Common myeloid progenitor, CD34-positive (primary cell): ENCODE results near the gene PKHD1.

Source experiments
- CTCF ChIA-PET: fragments of 350-600 bp; sonication (Branson Sonifier 250); formaldehyde crosslinking; loops from one replicate; lab custom pipeline; 2021; ENCODE audit warnings: antibody characterized with exemption; lab: Charles Lee
- POLR2A ChIA-PET: fragments of 350-600 bp; sonication (Branson Sonifier 250); formaldehyde crosslinking; loops from one replicate; lab custom pipeline; 2021; ENCODE audit warnings: antibody characterized with exemption; lab: Charles Lee
- DNase-seq, 3 donors: peaks; one replicate each; pipeline versions ENCODE4 v3.0.0 to v3.0.0-alpha.2; 2013
- H3K27ac ChIP-seq, 2 experiments: 1 replicate in 1 of 2; 2 replicates in 1 of 2; pipeline ENCODE4 v1.7.0; 2013; ENCODE audit warnings: inconsistent platforms in 2 of 2, low read length in 2 of 2, mild to moderate bottlenecking in 2 of 2, low read depth in 1 of 2, moderate library complexity in 1 of 2; ENCODE audit not compliant: severe bottlenecking in 2 of 2, insufficient read depth in 1 of 2, poor library complexity in 1 of 2
- H3K27me3 ChIP-seq, 5 experiments: replicated peaks in 2 of 5; 1 replicate in 3 of 5; 2 replicates in 2 of 5; pipeline versions ENCODE4 v1.6.1 to v1.7.0; 2013; ENCODE audit warnings: low read length in 4 of 5, mild to moderate bottlenecking in 2 of 5, moderate library complexity in 2 of 5, inconsistent platforms in 1 of 5; ENCODE audit not compliant: insufficient read depth in 5 of 5, control insufficient read depth in 4 of 5
- H3K36me3 ChIP-seq, 4 experiments: 1 replicate in 2 of 4; 2 replicates in 2 of 4; pipeline versions ENCODE4 v1.6.1 to v1.7.0; 2013; ENCODE audit warnings: low read length in 3 of 4, control low read depth in 1 of 4, mild to moderate bottlenecking in 1 of 4; ENCODE audit not compliant: control insufficient read depth in 4 of 4, insufficient read depth in 4 of 4
- H3K4me1 ChIP-seq, 4 experiments: 1 replicate in 3 of 4; 2 replicates in 1 of 4; pipeline versions ENCODE4 v1.6.1 to v1.7.1; 2013; ENCODE audit warnings: low read length in 3 of 4, mild to moderate bottlenecking in 3 of 4, control low read depth in 1 of 4, inconsistent platforms in 1 of 4, moderate library complexity in 1 of 4; ENCODE audit not compliant: control insufficient read depth in 4 of 4, insufficient read depth in 4 of 4; ENCODE audit errors: control extremely low read depth in 1 of 4
- H3K4me3 ChIP-seq, 7 experiments: 1 replicate in 4 of 7; 2 replicates in 3 of 7; pipeline versions ENCODE4 v1.5.1 to v1.7.0; 2013; ENCODE audit warnings: mild to moderate bottlenecking in 7 of 7, low read length in 6 of 7, moderate library complexity in 6 of 7, inconsistent platforms in 2 of 7, low read depth in 2 of 7, control low read depth in 1 of 7; ENCODE audit not compliant: insufficient read depth in 4 of 7, control insufficient read depth in 1 of 7; ENCODE audit errors: extremely low read depth in 1 of 7
- H3K9me3 ChIP-seq, 5 experiments: 1 replicate in 4 of 5; 2 replicates in 1 of 5; pipeline versions ENCODE4 v1.6.1 to v1.7.1; 2013; ENCODE audit warnings: low read length in 4 of 5, mild to moderate bottlenecking in 2 of 5, inconsistent platforms in 1 of 5, low read depth in 1 of 5, moderate library complexity in 1 of 5; ENCODE audit not compliant: control insufficient read depth in 4 of 5, insufficient read depth in 2 of 5; ENCODE audit errors: control extremely low read depth in 1 of 5
- WGBS: methylation state at CpG from one replicate; pipeline ENCODE4 v1.1.5; 2013; ENCODE audit not compliant: insufficient coverage; 5-methylcytosine and 5-hydroxymethylcytosine counted together

Gene PKHD1

GRCh38 chr6:51842061-51842803, 245.2 kb downstream of the PKHD1 start:
- no peaks in the 10 kb centered on the region for H3K9me3 ChIP-seq
- CTCF ChIA-PET: no interaction called here

GRCh38 chr6:51841626-51842025, 245.8 kb downstream of the PKHD1 start:
- H3K27ac ChIP-seq: no peak overlapping the region
- DNase-seq: no peak
- no peaks in the 10 kb centered on the region for H3K9me3 ChIP-seq
- 100% methylated on average over 2 of the region's 2 CpGs for WGBS
- no peaks in the 10 kb centered on the region for H3K4me1 ChIP-seq
- H3K27me3 ChIP-seq: peaks cover 0 to 12% (median 3%) of the 10 kb centered on the region in 5 experiments
- H3K36me3 ChIP-seq: no peaks in the 10 kb centered on the region
- CTCF ChIA-PET: no interaction called here
- POLR2A ChIA-PET: no interaction called here
- H3K4me3 ChIP-seq: no peak overlapping the region

More at GRCh38 chr6:51842061-51842803, 245.2 kb downstream of the PKHD1 start:
- POLR2A ChIA-PET: no interaction called here
- 92% methylated on average over 6 of the region's 11 CpGs for WGBS
- Histone ChIP-seq H3K36me3 (no peaks in the 10 kb centered on the region), H3K27ac (no peak overlapping the region), H3K4me3 (no peak overlapping the region), H3K27me3 (peaks cover 0 to 12% (median 3%) of the 10 kb centered on the region in 5 experiments), H3K4me1 (no peaks in the 10 kb centered on the region)
- DNase-seq: no peak

DNA sequence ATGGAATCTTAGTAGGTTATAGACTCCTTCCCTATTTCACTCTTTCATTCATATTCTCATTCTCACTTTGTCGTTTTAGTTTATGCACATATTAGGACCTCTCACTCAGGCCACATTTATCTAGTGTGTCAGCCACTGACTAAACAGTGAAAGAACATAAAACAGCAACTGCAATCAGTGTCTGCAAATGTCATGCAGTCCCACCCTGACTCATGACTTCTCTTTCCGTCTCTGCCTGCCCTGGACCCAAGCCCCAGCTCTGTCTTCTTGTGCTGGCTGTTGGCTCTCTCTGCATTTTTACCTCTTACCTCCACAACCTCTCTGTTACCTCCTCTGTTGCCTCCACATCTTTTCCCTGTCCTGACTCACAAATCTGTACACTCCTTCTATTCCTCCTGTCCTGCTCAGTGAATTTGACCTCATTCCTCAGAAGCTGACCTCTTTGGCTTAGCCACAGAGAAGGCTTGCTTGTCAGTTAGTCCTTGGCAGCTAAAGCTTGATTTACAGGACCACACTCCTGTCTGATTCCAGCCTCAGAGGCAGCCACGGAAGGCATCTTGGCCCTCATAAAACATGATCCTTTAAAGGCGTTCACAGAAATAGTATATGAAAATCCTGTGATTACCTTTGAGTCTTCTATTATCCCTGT, 247.6 kb downstream of the PKHD1 start:
- H3K27me3 ChIP-seq: peaks cover 0 to 12% (median 3%) of the 10 kb centered on the region in 5 experiments
- ChIA-PET POLR2A (no interaction called here), CTCF (interaction anchor here (0.6 kb wide), 1 partner anchor 15 kb away, joined by 3 read pairs; no protein-coding TSS in a partner anchor)
- 95% methylated on average over 2 of the region's 4 CpGs for WGBS
- H3K4me1 ChIP-seq: no peaks in the 10 kb centered on the region
- DNase-seq: no peak
- H3K27ac ChIP-seq: no peak overlapping the region
- H3K4me3 ChIP-seq: no peak overlapping the region
- H3K36me3 ChIP-seq: no peaks in the 10 kb centered on the region
- no peaks in the 10 kb centered on the region for H3K9me3 ChIP-seq

GRCh38 chr6:51830666-51831065, 256.7 kb downstream of the PKHD1 start:
- POLR2A ChIA-PET: interaction anchor here (0.6 kb wide), 1 partner anchor 1124 kb away, joined by 3 read pairs; no protein-coding TSS in a partner anchor
- WGBS: no CpG with 5 or more reads among the region's 1 CpG
- Histone ChIP-seq H3K27me3 (peaks cover 0 to 3% (median 0%) of the 10 kb centered on the region in 5 experiments), H3K27ac (no peak overlapping the region), H3K4me3 (no peak overlapping the region), H3K4me1 (no peaks in the 10 kb centered on the region), H3K9me3 (no peaks in the 10 kb centered on the region), H3K36me3 (no peaks in the 10 kb centered on the region)
- DNase-seq: no peak
- CTCF ChIA-PET: no interaction called here

GRCh38 chr6:51827580-51827979, 259.8 kb downstream of the PKHD1 start:
- no CpG with 5 or more reads among the region's 1 CpG for WGBS
- no peak for DNase-seq
- POLR2A ChIA-PET: no interaction called here

DNA sequence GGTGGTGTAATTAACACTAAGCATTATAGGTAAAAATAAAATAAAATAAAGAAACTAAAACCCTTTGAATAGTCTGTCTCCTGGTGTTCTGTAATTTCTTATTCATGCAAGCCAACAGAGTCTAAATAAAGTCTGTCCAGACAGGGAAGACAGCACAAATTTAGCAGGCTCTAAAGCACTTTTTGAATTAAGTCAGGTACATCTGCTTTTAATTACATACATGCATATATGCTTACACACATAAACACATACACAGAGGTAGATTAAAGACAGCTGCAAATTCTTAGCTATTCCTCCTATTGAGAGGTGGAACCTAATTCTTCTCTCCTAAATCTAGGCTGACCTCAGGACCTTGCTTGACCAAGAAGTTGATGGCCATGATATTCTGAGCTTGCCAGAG, 262.5 kb downstream of the PKHD1 start:
- Histone ChIP-seq H3K4me3 (no peak overlapping the region), H3K4me1 (no peaks in the 10 kb centered on the region), H3K36me3 (no peaks in the 10 kb centered on the region), H3K27ac (no peak overlapping the region), H3K27me3 (peaks cover 0 to 2% (median 0%) of the 10 kb centered on the region in 5 experiments), H3K9me3 (no peaks in the 10 kb centered on the region)
- ChIA-PET POLR2A (no interaction called here), CTCF (no interaction called here)
- DNase-seq: no peak

More at GRCh38 chr6:51827580-51827979, 259.8 kb downstream of the PKHD1 start:
- no peaks in the 10 kb centered on the region for H3K4me1 ChIP-seq
- no peak overlapping the region for H3K4me3 ChIP-seq
- H3K27me3 ChIP-seq: no peaks in the 10 kb centered on the region
- no peaks in the 10 kb centered on the region for H3K9me3 ChIP-seq
- CTCF ChIA-PET: no interaction called here
- no peak overlapping the region for H3K27ac ChIP-seq
- no peaks in the 10 kb centered on the region for H3K36me3 ChIP-seq

DNA sequence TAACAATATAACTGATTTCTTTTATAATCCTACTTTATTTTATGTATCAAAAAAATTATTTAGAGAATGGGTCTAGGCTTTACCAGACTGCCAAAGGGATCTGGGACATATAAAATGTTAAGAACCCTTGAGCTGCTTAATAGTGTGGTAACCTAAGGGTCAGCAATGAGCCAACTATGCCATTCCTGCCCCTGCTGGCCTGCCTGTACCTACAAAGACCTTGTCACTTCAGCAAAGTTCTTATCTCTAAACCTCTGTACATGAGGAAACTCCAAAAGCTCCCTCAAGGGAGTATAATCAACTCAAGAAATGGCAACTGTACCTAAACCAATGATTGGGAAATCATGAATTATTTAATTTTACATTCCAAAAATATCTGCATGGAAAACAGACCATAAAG, 266.9 kb downstream of the PKHD1 start:
- H3K9me3 ChIP-seq: no peaks in the 10 kb centered on the region
- peaks cover 0 to 2% (median 0%) of the 10 kb centered on the region in 5 experiments for H3K27me3 ChIP-seq
- no peaks in the 10 kb centered on the region for H3K36me3 ChIP-seq
- ChIA-PET POLR2A (no interaction called here), CTCF (no interaction called here)
- peaks cover 0 to 5% (median 0%) of the 10 kb centered on the region in 4 experiments for H3K4me1 ChIP-seq
- no peak for DNase-seq
- H3K4me3 ChIP-seq: no peak overlapping the region
- no peak overlapping the region for H3K27ac ChIP-seq
